Stimulated activated CD4-positive, alpha-beta T cell treated with anti-CD3 and anti-CD28 coated beads, Interleukin-1b, Interleukin-23, amount 100 ng/mL, for 4 hours (primary cell): ENCODE measurements around the gene GMFB.

Experiments
- DNase-seq, 2 donors: peaks; one replicate each; pipeline ENCODE4 v3.0.0-alpha.2; 2020; ENCODE audit warnings: low read depth in 2 of 2

The GMFB gene

DNA sequence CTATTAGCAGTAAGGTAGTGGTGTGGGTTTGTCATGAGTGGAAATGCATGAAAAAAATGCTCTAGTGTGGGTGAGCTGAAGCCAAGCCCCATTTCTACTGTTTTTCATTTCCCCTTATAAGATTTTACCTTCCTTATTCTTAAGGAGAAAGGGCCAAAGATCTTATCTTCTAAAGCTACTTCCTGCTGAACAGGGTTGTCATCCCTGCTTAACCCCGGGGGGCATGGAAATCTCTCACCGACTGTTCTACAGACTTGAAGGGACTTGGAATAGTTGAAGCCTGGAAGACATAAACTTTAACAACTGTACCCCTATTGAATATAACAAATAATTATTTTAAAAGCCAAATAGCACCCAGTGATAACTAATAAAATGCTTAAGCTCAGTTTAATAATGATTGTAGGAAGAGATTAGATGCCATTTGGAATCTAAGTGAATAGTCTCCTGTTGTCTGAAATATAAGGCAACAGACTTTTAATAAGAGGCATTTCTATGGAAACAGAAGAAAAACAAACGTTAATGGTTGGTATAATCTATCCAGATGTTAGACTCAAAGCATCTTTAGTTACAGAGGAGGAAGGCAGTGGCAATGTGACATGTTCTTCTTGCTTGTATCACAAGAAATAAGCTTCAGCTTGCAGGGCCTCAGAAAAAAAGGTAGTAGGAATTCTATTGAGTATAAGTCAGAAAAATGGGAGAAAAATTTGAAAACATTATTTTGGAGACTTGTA lies 1.8 kb upstream of the GMFB start:
- DNase-seq: no peak

DNA sequence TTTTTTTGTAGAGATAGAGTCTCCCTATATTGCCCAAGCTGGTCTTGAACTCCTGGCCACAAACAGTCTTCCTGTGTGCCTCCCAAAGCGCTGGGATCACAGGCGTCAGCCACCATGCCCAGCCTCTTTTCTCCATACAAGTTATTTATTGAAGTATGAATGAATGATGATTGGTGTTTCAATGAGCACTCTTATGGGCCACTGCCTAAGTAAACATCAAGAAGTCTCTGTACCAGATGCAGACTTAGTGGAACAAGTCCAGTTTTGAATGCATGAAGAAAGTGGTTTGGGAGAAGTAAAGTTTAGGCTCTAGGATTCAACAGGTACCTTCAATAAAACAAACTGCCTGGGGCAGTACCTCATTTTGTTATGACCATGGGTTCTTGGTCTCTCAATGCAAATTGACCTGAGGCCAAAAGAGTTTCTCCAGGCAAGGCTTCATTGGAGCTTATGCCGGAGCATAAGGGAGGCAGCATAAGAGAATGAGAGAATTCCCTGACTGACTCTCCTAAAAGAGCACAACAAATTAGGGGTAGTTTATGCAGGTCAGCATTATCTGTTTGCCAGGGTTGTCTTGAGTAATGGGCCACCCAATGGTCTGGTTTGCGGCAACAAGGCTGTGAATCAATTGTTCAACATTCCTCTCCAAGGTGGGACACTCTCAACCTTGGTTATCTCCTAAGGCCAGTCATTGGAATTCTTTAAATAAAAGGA lies 1.1 kb upstream of the GMFB start:
- DNase-seq: no peak

DNA sequence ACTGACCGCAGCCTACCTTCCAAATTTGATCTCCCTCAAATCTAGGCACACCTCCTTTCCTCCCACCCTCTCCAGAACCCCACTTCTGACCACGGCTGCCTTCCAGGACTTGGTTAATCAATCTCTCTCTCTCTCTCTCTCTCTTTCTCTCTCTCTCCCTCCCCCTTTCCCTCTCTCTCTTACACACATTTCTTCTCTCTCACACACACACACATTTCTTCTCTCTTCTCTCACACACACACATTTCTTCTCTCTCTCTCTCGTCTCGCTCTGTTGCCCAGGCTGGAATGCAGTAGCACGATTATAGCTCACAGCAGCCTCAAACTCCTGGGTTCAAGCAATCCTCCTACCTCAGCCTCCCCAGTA lies 521 bp upstream of the GMFB start:
- no peak for DNase-seq

DNA sequence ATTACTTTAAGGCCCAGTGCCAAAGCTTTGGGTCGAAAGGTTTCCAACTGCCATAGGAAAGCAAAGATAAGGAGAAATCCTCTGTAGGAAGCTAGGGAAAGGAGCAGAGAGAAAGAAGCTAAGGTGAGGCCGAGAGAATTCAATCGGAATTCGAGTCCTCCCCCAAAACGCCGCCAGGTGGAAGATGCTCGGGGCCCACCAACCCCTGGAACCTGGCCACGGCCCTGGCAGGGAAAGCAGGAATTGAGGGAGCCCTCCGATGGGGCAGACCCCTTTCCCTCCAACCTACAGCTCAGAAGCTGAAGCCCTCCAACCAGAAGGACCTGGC lies 498 bp downstream of the GMFB start:
- no peak for DNase-seq

DNA sequence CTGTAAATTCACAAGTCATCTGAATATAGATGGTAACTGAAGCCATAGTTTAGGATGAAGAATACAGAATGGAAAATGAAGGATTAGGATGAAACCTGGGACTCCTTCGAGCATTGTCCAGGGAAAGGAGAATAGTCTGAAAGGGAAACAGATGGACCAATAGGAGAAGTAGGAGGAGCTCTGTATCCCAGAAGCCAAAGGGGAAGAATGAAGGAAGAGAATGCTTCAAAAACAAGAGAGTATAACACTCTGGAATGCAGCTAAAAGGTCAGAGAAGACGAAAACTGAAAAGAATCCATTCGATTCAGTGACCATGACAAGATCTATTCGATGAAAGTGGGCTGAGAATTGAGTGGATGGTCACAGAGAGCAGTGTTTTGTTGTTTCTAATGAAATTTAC lies 1.0 kb downstream of the GMFB start:
- no peak for DNase-seq

DNA sequence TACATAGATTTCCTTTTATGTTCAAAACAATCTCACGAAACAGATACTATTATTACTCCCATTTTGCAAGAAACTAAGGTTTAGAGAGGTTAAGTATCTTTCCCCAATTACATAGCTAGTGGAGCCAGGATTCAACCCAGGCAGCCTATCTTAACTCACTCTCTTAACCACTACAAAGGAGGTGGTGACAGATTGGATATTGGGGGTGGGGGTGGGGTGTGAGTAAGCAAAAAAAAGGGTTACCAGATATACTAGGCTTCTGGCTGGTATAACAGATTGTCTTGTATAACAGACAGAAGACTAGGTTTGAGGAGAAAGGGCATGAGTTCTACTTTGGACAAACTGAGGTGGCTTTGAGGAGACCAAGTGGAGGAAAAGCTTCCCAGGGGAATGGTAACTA lies 2.1 kb downstream of the GMFB start:
- no peak for DNase-seq

DNA sequence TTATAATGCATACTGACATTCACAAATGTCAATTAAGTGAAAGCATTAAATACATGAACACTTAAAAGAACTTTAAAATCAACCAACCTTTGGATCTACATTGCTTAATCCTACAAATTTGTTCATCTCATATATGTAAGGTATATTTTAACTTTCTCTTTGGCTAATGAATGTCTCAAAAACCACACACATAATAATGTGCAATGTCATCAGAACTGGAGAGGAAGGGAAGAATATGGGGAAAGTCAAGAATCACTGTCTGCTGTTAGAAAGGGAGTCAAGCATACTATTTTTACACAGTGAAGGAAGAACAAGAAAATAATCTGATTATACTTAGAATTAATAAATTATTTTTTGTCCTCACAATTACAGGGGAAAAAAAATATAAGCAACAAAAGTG lies 4.9 kb downstream of the GMFB start:
- DNase-seq: no peak

DNA sequence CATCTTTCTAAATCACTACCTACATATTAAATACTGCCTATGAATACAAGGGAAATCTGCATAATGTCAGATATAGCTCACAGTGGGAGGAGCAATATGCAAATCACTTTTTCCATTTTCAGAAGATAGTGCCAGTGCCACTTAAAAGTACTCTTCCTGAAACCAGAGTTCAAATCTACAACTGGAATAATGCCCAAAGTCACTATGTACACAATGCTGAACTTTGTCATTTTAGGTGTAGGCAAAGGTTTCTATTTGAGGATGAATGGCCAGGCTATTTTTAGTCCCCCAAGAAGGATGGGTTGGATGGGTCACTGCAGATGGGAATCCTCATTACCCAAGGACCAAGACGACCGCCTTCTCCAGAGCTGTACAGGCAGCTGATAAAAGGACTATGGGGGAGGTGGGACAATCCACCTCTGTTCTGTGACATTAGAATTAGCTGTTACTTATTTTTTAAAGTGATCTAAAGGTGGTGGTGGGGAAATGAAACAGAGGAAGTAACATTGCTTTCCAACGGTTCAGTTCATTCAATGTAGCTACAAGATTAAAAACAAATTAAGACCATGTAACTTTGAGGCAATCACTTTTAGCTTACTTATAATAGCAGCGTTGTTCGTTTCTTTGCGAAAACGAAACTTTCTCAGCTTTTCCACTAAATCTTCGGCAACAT lies 5.6 kb downstream of the GMFB start:
- no peak for DNase-seq

DNA sequence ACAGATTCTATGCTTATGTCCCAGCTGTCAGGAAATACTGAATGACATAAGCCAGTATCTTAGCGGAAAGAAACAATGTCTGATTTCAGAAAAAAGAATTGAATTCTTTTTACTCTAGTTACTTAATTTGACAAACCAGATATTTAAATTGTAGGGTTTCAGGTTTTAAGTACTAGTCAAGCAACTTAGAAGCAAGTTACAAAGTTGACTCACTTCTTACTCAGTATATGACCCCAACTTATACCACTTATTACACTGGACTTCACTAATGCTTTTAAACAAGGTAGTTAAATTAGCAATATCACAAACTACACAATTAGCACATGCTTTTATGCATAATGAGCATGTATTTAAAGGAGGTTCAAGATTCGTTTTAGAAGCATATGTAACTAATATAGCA lies 7.1 kb downstream of the GMFB start:
- no peak for DNase-seq

DNA sequence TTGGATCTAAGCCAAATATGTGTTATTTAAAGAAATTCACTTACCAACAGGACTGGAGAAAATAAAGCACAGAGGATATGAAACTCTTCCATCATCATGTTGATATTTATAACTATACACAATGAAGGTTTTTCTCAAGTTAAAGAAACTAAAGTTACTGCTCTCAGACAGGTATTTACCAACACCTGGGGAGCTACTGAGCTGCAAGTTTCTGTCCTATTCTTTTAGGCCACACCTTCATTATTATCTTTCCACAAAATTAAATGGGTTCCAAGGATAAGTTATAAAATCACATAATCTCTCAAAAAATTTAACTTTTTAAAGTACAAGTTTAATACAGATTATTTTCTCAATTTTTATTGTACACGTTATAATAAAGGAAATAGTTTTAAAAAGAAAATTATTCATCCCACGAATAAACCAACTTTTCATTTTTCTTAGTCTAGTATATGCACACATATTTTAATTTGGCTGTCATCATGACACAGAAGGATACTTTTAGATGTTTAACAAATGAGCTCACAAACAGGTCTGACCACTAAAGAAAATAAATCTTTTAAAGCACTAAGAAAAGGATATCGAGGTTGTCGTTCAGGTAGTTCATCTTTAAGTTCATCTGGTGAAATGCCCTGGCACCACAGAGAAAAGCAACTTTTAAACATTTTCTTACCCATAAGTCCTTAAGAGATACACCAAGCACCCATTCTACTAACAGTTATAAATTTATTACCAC lies 7.8 kb downstream of the GMFB start:
- no peak for DNase-seq

DNA sequence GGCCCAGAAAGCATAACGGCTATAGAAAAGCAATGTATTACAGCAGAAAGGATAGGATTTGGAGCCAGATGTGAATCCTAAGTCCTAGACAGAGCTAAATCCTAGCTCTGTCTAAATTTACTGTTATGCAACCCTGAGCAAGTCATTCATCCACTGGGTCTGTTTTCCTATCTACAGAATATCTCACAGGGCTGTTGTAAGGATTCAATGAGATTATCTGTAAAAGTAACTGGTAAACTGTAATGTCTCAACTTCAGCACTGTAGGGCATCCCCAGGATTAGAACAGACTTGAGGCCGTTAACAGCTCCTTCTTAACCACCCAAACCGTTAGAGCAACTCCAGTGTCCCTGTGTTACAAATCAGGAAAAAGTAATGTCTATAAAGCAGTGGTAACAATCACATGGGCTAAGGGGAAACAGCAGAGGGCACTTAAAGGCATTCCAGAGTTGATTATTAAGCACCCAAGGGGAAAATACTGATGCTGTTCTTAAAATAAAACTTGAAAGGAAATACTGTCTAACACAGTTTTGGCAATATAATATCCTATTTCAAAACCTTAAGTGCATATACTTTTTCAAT lies 10.1 kb downstream of the GMFB start:
- no peak for DNase-seq

DNA sequence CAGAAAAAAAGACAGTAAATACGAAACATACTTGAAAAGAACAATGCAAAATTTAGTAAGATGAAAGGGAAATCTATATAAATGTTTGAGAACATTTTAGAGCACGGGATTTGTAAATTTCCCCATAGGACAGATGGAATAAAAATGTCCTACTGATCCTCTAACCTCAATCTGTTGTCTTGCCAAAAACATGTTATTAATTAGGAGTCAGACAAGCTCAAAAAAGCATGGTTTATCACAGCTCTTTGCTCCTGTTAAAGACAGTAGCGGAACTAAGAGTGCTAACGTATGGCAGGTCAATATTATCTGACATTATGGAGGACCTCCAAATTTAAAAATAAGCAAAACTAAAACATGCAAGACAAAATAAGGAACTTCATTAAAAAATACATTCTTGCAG lies 12.9 kb downstream of the GMFB start:
- DNase-seq: no peak

DNA sequence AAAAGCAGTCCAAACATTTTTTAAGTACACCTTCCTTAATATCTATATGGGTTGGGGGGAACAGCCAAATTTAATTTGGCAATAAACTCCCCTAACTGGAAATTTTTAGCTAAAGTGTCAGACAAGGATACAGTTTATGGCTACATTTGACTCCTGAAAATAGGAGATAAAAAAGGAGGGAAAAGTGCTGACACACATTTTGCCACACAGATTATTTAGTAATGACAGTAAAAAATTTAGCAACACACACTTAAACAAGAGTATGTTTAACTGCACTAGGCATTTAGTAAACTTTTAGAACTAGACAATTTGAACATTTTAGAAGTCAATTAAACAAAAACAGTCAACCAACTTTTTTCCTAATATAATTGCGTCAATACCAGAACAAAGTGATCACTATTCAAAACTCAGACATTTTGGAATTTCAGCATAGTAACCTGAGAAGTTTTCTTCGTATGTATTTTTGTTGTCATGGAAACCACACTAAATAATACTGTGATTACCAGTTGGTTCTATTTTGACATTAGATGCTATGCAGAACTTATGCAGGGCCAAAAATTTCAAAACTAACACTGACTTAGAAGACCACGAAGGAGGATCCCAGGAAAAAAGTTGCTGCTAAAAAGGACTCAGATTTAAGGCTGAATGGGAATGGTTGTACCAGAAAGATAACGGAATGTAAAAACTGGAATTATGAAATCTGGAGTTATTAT lies 13.4 kb downstream of the GMFB start:
- DNase-seq: no peak

DNA sequence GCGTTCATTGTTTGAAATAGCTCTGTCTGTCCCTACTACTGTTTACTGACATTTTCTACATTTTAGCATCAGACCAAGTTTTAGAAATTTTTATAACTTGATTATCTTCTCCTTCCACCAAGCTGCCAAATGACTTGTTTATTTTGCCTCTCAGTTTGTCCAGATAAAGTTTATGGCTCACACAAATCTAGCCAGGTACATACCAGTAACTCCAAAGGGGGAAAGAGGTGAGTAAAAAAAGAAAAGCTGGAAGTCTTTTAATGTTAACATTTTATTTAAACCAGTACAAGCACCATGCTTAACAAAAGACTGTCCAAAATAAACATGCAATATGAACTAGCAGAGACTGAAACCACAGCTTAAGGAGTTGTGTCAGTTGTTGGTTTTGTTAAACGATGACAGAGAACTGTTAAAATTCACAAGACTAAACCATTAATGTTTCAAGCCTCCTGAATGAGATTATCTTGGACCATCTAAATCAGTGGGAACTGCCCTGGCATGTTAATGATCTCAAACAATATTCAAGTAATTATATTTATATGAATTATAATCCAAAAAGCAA lies 14.5 kb downstream of the GMFB start:
- DNase-seq: no peak

DNA sequence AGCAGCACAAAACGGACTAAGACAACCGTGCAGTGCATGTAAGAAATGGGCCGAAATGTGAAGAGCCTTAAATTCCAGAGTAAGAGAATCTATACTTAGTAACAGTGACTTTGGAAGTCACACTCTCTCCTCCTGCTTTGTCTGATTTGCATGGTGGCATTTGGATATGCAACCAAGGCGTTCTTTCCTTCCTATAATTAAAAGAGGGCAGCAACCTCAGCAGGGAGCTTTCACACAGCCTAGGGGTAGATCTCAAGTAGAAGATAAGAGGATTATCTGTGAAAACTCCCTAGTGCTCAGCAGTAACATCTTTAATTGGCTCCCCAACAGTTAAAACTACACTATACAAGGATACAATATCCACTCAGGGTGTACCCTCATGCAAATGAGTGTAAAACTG lies 16.5 kb downstream of the GMFB start:
- DNase-seq: no peak

DNA sequence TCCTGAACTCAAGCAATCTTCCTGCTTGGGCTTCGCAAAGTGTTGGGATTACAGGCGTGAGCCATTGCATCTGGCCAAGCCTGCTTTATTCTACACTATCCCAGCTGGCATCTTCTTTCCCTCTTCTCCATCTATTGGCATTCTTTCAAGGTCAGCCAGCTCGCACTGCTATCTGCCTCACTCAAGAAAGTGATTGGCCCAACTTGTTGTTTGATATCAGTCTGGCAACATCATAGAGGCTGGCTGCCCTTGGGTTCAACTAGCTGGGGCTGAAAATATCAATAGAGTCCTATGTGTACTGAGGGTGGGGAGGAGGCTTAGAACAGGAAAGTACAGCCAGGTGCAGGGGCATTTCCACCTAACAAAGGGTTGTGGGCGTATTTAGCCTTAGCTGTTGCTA lies 17.1 kb downstream of the GMFB start:
- no peak for DNase-seq

DNA sequence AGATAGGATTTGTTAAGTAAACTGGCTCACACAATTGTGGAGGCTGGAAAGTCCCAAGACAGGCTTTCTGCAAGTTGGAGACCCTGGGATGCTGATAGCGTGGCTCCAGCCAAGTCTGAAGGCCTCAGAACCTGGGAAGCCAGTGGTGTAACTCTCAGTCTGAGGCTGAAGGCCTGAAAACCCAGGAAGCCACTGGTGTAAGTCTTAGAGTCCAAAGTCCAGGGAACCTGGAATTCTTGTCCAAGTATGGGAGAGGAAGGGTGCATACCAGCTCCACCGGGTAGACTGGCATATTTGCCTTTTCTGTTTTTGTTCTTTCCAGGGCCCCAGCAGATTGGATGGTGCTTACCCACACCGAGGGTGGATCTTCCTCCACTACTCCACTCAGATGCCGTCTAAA lies 18.1 kb downstream of the GMFB start:
- DNase-seq: no peak

DNA sequence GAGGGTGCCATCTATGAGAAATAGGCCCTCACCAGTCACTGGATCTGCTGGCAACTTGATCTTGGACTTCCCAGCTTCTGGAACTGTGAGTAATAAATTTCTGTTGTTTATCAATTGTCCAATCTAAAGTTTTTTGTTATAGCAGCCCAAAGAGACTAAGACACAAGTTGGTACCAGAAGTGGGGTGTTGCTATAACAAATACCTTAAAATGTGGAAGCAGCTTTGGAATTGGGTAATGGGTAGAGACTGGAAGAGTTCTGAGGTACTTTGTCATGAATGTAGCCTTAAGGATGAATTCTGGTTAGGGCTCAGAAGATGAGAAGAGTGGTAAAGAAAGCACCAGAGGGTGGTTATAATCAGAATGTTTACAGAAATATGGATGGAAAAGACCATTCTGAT lies 21.5 kb downstream of the GMFB start:
- DNase-seq: no peak

DNA sequence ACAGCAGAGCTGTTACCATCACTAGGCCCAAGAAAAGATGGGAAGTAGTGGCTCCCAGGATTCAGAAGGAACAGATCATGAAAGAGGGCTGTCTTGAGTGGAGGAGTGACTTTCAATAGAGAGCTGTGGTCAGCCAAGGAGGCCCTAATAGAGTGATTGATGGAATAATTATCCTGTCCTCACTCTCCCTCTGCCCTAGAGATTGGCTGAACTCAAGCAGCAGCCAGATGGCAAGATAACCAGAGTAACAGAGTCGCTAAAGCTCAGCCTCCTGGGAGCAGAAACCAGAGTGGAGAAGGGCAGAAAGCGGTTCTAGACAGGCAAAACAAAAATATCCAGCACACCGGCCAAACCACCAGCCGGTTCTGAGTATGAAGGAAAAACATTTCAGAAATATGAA lies 23.1 kb downstream of the GMFB start:
- DNase-seq: no peak

DNA sequence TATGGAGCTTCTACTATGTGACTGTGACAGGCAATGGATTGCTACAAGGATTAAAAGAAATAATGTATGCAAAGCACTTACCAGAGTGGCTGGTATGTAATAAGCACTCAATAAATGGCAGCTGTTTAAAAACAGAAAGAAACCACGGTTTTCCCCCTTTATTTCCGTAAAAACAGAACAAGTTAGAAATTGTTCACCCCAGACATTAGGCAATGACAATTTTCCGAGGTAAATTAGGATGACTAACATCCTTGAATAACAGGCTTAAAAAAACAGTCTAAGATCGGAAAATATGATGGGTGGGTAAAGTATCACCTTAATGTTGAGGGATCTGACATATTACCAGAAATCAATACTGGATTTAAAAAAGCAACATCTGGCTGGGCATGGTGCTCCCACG lies 26.7 kb downstream of the GMFB start:
- DNase-seq: no peak

DNA sequence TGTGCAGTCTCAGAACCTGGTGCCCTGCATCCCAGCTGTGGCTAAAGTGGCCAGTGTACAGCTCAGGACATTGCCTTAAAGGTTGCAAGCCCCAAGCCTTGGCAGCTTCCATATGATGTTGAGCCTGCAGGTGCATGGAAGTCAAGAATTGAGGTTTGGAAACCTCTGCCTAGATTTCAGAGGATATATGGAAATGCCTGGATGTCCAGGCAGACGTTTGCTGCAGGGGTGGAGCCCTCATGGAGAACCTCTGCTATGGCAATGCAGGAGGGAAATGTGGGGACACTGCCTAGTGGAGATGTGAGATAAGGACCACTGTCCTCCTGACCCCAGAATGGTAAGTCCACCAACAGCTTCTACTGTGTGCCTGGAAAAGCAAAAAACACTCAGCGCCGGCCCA lies 29.7 kb downstream of the GMFB start:
- no peak for DNase-seq
